Stimulated activated CD8-positive, alpha-beta memory T cell treated with anti-CD3 and anti-CD28 coated beads, Interleukin-7, amount 100 ng/mL, for 24 hours (primary cell): ENCODE results near the gene ILKAP.

ENCODE experiments used
- DNase-seq: peaks from one replicate; pipeline ENCODE4 v3.0.0-alpha.2; 2020; ENCODE audit warnings: low read depth

Gene ILKAP

GRCh38 chr2:238149841-238150572 is 53.5 kb downstream of the ILKAP start:
- DNase-seq = no peak

GRCh38 chr2:238148981-238149380 is 54.5 kb downstream of the ILKAP start:
- DNase-seq = no peak

- DNase-seq = no peak
Measured at GRCh38 chr2:238146884-238147544, 56.5 kb downstream of the ILKAP start.

GRCh38 chr2:238145851-238146250 is 57.6 kb downstream of the ILKAP start:
- no peak for DNase-seq

GRCh38 chr2:238145046-238145445 is 58.4 kb downstream of the ILKAP start:
- no peak for DNase-seq

- no peak for DNase-seq
Measured at GRCh38 chr2:238144262-238144661, 59.2 kb downstream of the ILKAP start.

GRCh38 chr2:238143239-238143951 is 60.1 kb downstream of the ILKAP start:
- DNase-seq = no peak

- no peak for DNase-seq
Measured at GRCh38 chr2:238142382-238143205, 60.9 kb downstream of the ILKAP start.

GRCh38 chr2:238141541-238142318 is 61.8 kb downstream of the ILKAP start:
- no peak for DNase-seq

GRCh38 chr2:238140721-238141540 is 62.6 kb downstream of the ILKAP start:
- no peak for DNase-seq

- DNase-seq = no peak
Measured at GRCh38 chr2:238140040-238140439, 63.5 kb downstream of the ILKAP start.

- no peak for DNase-seq
Measured at GRCh38 chr2:238139196-238140039, 64.1 kb downstream of the ILKAP start.

- no peak for DNase-seq
Measured at GRCh38 chr2:238138331-238139195, 64.9 kb downstream of the ILKAP start, which contains the start of gene KLHL30. KLHL30 (plus strand) TSS chr2:238138668; CDS start chr2:238140755, 2,087 bp downstream.

- DNase-seq = no peak
Measured at GRCh38 chr2:238137885-238138284, 65.6 kb downstream of the ILKAP start.

GRCh38 chr2:238136820-238137537 is 66.5 kb downstream of the ILKAP start:
- no peak for DNase-seq

GRCh38 chr2:238135601-238136150 is 67.8 kb downstream of the ILKAP start:
- no peak for DNase-seq

- DNase-seq = no peak
Measured at GRCh38 chr2:238134393-238134785, 69.1 kb downstream of the ILKAP start.
